Activated CD4-positive, alpha-beta T cell treated with anti-CD3 and anti-CD28 coated beads, Interleukin-2, Interleukin-6, amounts not matched to agents 100 ng/mL and 50 ng/mL, durations not matched to agents 16 hours and 8 hours (primary cell): Measurements from ENCODE around the gene MFAP2.

Experiments used
- DNase-seq: peaks from one replicate; pipeline ENCODE4 v3.0.0-alpha.2; 2020

Gene MFAP2

GRCh38 chr1:17007121-17007520 is 26.7 kb upstream of the MFAP2 start:
- no peak for DNase-seq

GRCh38 chr1:17005365-17005740 is 24.9 kb upstream of the MFAP2 start:
- DNase-seq: no peak

DNA sequence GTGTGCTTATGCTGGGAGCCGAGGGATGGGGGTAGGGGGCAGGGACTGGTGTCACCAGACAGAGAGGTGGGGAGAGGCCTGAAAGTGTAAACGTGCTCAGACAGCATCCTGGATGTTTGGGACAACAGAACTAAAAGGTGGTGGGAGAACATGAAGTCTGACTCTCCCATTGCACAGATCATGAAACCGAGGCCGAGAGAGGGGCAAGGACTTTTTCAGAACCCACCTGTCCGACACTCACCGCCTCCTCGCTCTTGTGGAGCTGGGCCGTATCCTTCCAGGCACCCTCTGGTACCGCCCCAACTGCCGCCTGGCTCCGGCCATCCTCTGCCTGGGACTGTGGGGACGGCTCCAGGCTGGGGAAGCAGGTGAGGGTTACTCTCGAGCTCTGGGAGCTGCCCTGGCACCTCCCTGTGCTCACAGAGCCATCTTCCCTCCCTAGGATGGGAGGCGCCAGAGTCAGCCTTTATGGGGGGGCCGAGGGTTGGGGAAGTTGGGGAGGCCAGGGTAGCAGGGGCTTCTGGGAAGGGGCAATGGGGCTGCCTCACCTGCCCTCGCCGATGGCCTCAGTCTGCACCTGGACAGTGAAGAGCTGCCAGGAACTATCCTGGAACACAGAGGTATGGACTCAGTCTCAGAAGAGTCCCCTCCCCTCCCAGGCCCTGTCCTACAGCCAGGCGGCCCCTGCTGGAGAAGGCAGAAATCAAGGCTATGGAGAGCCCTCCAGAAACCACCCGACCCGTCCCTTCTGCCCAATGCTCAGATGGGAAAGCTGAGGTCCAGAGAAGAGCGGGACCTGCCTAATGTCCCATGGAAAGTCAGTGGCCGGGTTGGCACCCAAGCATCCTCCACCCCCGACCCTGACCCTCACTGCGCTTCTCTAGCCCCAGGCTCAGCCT is 24.3 kb upstream of the MFAP2 start:
- no peak for DNase-seq

DNA sequence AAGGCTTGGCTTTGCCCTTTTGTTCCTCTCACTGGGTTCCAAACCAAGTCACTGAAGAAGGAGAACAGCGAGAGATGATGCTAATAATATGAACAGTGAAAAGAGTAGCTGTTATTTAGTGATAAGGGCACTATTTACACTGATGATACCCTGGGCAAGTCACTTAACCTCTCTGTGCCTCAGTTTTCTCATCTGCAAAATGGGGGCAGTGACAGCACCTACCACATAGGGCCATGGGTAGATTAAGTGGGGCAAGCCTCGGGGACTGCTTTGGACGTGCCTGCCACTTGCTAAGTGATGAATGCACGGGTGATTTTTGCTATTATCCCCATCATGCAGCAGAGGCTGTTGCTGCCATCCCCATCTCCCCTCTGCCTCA is 22.1 kb upstream of the MFAP2 start:
- DNase-seq: no peak

DNA sequence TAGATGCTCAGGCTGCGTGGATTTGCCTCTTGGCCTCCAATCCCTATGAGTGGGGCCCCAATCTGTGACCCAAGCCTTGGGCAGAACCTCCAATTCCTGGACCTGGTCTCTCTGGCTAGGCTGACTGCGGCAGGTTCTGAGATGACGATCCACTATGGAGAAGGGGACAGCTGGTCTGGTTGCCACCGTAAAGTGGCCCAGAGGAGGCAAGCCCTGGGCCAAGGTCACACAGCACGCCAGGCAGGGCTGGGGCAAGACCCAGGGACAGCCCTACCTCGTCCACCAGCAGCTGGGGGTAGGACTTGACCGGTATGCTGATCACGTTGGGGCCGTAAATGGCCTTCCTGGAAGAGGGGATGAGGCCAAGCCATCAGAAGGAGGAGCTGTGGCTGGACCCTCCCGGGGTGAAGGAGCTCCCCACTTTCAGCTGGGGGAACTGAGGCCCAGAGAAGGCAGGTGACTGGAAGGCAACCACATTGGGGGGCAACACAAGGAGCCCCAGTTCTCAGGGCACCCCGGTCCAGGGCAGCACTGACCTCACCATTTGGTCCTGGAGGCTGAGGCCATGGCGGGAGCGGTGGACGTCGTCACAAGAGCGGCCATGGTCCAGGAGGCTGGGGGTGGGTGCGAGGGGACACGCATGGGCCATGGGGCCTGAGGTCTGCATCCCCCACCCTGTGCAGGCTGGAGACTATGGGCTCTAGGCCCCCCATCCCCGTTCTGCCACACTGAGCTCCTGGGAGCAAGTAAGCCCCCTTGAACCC is 21.5 kb upstream of the MFAP2 start:
- no peak for DNase-seq

DNA sequence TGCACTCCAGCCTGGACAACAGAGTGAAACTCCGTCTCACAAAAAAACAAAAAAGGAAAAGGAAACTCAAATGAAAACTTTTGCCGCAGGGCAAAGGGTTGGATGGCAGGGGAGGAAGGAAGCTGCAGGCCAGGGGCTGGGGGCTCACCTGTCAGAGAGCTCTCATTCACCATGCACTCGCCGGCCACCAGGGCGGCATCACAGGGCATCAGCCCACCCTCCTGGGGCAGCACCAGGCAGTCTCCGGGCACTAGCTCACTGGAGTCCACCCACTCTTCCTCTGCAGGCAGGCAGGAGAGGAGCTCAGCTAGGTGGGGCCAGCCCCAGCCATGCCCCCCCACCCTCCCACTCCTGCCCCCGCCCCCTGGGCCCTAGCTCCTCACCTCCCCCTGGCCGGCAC is 19.4 kb upstream of the MFAP2 start:
- DNase-seq: no peak

GRCh38 chr1:16998589-16998988 is 18.2 kb upstream of the MFAP2 start:
- no peak for DNase-seq

DNA sequence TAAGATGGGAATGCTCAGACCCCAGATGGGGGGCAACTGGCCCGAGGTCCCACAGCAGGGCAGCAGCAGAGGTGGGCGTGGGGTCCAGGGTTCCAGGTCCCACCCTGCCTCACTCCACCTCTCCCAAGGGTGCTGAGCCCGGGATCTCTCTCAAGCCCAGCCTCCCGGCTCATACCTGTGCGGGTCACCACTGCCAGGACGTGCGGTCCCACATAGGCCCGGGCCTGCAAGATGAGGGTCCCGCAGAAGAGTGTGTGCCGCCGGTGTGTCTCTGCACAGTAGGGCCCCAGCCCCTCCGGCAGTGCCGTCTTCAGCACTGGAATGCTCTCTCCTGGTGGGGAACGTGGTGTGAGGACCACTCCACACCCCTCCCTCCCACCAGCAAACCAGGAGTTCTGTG is 16.4 kb upstream of the MFAP2 start:
- no peak for DNase-seq

- no peak for DNase-seq
Measured at GRCh38 chr1:16993521-16994038, 13.2 kb upstream of the MFAP2 start.

DNA sequence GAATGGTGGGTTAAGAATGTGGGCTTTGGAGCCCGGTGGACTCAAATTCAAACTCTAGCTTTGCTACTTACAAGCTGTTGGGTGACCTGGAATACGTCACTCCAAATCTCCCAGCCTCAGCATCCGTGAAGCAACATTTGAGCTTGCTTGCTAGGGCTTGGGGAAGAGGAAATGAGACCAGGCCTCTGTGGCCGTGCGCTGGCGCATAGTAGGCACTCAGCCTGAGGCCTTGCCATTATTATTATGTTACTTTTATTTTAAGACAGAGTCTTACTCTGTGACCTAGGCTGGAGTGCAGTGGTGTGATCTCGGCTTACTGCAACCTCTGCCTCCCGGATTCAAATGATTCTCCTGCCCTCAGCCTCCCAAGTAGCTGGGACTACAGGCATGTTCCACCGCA is 12.3 kb upstream of the MFAP2 start:
- DNase-seq: no peak

DNA sequence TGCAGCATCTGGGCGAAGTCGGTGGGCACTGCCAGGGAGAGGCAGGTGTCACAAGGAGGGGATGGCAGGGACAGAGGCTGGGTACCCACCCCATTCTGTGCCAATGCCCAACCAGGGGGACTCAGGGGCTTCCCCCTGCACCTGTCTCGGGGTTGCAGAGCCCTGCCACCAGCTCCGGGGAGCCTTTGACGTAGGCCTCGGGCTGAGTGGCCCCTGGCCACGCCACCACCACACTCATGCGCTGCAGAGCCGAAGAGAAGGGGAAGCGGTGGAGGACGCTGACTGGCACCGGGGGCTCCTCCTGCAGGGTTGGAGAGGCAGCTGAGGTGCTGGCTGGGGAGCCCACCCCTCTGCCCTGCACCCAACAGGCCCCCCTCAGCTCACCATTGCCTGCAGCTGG is 11.7 kb upstream of the MFAP2 start:
- no peak for DNase-seq

- no peak for DNase-seq
Measured at GRCh38 chr1:16991571-16991970, 11.2 kb upstream of the MFAP2 start.

GRCh38 chr1:16989676-16990391 is 9.4 kb upstream of the MFAP2 start:
- no peak for DNase-seq

- no peak for DNase-seq
Measured at GRCh38 chr1:16988210-16988609, 7.8 kb upstream of the MFAP2 start.

DNA sequence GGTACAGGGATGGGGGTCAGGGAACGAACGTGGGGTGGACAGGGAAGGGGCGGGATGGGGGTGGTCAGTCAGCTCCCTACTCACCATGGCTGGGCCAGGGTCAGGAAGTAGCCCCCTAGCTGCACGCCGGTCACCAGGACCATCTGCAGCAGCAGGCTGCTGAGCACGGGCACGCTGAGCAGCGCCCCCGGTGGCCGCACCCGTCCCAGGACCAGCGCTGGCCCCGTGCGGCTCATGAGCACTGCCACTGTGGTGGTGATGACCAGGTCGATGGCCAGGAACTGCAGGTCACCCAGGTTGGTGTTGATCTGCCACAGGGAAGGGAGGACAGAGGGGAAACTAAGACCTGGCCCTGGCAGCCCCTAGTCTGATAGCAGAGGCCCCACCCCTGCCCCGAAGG is 6.5 kb upstream of the MFAP2 start:
- no peak for DNase-seq

DNA sequence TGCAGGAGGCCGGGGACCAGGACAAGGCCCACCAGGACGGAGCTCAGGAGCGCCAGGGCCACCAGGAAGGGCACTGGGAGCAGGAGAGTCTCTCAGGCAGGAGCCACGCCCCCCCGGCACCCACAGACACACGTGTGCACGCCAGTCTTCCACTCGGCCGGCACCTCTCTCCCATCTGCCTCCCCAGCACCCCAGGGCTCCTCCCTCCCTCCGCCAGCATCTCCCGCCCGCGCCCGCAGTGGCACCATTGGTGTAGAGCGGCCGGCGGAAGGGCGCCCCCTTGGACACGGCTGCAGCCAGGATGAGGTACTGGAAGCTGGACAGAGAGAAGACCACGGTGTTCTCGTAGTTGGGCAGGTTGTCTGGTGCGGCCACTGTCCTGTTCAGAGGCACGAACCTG is 6.1 kb upstream of the MFAP2 start:
- no peak for DNase-seq

- DNase-seq: no peak
Measured at GRCh38 chr1:16986113-16986512, 5.7 kb upstream of the MFAP2 start.

GRCh38 chr1:16984717-16985116 is 4.3 kb upstream of the MFAP2 start:
- DNase-seq: no peak

DNA sequence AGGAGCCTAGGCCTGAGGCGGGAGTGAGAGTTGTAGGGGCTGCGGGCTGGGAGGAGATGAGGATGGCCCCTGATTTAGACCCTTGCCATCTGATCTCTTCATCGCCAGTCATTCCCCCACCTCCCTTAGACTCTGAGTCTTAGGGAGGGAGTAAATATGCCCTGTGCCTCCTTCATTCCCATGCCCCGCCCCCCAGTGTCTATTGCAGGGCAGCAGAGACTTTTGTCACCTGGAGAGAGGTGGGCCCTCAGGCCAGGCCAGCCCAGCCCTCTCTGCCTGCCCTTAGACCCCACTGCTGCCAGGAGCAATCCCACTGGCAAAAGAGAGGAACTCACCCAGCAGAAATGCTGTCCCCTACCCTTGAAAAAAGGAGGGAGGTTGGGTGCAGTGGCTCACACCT is 3.2 kb upstream of the MFAP2 start:
- DNase-seq: no peak

GRCh38 chr1:16982902-16983301 is 2.5 kb upstream of the MFAP2 start:
- DNase-seq: no peak

DNA sequence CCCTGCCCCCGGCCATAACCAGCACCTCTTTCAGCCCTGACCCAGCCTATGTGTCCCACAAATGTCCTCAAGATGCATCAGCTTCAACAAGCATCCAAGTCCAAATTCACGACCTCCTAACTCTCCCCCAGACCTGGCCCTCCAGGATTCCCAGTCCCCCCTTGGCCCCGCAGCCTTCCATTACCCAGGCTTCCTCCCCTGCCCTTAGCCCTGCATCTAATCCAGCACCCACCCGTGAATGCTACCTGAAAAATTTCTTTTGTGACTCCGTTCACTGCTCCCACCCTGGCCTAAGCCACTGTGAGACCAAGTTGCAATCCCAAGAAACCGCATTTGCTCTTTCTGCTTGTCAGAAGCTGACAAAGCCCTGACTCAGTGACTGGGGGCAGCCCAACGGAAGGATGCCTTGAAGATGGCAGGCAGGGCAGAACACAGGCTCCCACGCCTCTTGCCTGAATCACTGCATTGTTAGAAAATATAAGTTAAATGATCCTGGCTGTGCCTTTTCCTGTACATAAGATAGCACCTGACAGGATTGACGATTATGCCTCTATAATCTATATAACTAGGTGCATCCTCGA is 939 bp upstream of the MFAP2 start:
- no peak for DNase-seq

- DNase-seq: no peak
Measured at GRCh38 chr1:16979475-16980327, 719 bp downstream of the MFAP2 start.
